Measurements from ENCODE around the gene EXPH5.

DNA sequence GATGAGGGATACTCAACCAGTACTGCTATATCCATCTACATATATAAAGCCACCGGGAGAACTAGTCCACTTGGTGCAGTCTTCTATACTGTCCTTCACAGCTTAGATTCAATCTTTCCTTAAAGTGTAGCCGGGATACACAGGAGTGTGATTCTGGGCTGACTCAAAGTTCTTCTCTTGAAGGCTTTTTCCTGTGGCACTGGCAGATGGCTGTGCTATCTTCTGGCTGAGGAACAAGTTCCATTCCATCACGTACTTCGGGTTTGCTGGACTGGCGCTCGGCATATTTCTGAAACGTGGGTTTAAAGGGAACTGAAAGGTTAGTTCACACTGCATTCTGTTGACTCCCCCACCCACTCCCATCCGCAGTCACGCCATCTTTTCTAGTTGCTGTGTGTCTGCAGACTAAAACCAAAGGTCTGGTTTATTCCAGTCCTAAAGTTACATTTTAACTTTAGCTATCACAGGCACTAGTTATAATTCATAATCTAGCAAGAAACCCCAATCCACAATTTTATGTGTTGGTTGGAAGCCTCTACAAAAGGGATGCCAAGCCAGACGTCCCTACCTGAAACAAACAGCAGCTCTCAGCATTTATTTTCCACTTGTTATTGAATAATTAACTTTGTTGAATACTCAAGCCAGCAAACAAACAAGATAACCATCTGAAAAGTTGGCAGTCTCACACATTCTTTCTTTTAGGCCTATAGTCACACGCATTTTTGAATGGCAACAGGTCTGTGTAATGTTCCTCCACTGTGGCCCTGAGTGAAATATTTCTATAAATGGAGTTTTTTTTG is 118.7 kb downstream of the EXPH5 start:
- TF ChIP-seq SP4 (IDR thresholded peaks at IDR 0.05; ENCODE audit: low read length), result no peak
- no peak for TF ChIP-seq ZNF274 (IDR thresholded peaks at IDR 0.05; ENCODE audit: borderline replicate concordance, extremely low read depth, low read length)
- TF ChIP-seq SP2 (IDR thresholded peaks at IDR 0.05; ENCODE audit: low read length), result no peak
- no peak for TF ChIP-seq JUND (IDR thresholded peaks at IDR 0.05; ENCODE audit: low read length)
- no peak for TF ChIP-seq RAD21 (IDR thresholded peaks at IDR 0.05 in 1 of 2, conservative IDR thresholded peaks at IDR 0.05 in 1 of 2; ENCODE audit: low read depth in 2 of 2, low read length in 2 of 2)
- no peak for TF ChIP-seq TCF12 (IDR thresholded peaks at IDR 0.05; ENCODE audit: low read depth, low read length)
- TF ChIP-seq SIN3A (conservative IDR thresholded peaks at IDR 0.05 in 1 of 2, IDR thresholded peaks at IDR 0.05 in 1 of 2; ENCODE audit: low read depth in 1 of 2, low read length in 2 of 2), result no peak
- TF ChIP-seq POLR2A (IDR thresholded peaks at IDR 0.05; ENCODE audit: control extremely low read depth in 1 of 2, low read depth in 2 of 2, low read length in 2 of 2), result no peak
- TF ChIP-seq ATF2 (IDR thresholded peaks at IDR 0.05; ENCODE audit: low read length), result no peak
- TF ChIP-seq, protein P1, sequence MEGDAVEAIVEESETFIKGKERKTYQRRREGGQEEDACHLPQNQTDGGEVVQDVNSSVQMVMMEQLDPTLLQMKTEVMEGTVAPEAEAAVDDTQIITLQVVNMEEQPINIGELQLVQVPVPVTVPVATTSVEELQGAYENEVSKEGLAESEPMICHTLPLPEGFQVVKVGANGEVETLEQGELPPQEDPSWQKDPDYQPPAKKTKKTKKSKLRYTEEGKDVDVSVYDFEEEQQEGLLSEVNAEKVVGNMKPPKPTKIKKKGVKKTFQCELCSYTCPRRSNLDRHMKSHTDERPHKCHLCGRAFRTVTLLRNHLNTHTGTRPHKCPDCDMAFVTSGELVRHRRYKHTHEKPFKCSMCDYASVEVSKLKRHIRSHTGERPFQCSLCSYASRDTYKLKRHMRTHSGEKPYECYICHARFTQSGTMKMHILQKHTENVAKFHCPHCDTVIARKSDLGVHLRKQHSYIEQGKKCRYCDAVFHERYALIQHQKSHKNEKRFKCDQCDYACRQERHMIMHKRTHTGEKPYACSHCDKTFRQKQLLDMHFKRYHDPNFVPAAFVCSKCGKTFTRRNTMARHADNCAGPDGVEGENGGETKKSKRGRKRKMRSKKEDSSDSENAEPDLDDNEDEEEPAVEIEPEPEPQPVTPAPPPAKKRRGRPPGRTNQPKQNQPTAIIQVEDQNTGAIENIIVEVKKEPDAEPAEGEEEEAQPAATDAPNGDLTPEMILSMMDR (IDR thresholded peaks at IDR 0.05; ENCODE audit: control extremely low read depth in 1 of 3, insufficient read depth in 1 of 3, low read depth in 1 of 3, low read length in 3 of 3), result no peak
- no peak for TF ChIP-seq TEAD4 (IDR thresholded peaks at IDR 0.05; ENCODE audit: low read depth, low read length)
- TF ChIP-seq POLR2AphosphoS5 (IDR thresholded peaks at IDR 0.05; ENCODE audit: low read depth, low read length), result no peak
